ENCODE results near the gene BRAP. TPM values are rescaled to one million over a fixed set of nuclear protein-coding genes. Genes with fewer than 3 reads are reported as not detected.
"Not testable (repeated sequence)": the region's sequence is repeated elsewhere in the genome, so short reads cannot be mapped to it uniquely, and the experiment has no call there.

BRAP gene
- total RNA-seq, 1 donor from 2014 or later: 23.1 TPM

DNA sequence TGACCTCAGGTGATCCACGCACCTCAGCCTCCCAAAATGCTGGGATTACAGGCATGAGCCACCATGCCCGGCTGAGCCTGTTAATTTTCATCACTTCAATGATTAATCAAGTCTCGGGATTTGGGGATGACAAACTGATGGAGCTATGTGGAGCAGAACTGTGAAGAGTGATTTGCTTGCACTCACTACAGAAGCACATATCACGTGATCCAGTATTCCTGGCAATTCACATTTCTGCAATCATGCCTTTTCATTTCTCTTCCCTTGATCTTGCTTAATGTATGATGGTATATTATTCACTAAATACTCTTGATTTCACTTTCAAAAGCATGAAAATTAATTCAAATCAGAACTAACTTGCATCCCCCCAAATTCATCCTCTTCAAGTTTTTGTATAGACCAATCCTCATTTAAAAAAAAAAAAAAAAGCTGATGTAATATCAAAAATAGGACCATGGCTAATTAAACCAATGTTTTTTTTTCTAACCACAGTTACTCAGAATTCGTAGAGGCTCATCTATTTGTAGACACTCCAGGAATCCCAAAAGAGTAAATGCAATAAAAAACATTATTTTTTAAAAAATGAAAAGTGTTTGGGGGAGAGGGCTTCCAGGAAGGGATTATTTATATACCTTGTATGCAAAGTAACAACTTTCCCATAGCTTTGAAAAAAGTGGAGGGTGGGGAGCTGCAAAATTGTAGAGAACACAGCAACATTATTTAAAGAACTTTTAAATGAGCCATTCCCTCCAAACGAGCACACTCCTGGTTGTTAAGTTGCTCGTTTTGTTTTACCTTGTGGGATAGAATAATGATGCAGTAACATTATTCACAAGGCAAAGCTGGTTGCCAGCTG lies 79.6 kb downstream of the BRAP start:
- Mint-ChIP-seq H3K9me3 (ENCODE audit: low read depth) (no peaks in the 10 kb centered on the region), H3K27me3 (no peaks in the 10 kb centered on the region), H3K36me3 (ENCODE audit: insufficient read depth) (no peaks in the 10 kb centered on the region), H3K27ac (no peak overlapping the region), H3K4me3 (ENCODE audit: low read depth) (no peak overlapping the region), H3K4me1 (ENCODE audit: low read depth) (no peaks in the 10 kb centered on the region)
- no peak for DNase-seq (ENCODE audit: low spot score, unreplicated experiment)
- TF ChIP-seq, protein P1, sequence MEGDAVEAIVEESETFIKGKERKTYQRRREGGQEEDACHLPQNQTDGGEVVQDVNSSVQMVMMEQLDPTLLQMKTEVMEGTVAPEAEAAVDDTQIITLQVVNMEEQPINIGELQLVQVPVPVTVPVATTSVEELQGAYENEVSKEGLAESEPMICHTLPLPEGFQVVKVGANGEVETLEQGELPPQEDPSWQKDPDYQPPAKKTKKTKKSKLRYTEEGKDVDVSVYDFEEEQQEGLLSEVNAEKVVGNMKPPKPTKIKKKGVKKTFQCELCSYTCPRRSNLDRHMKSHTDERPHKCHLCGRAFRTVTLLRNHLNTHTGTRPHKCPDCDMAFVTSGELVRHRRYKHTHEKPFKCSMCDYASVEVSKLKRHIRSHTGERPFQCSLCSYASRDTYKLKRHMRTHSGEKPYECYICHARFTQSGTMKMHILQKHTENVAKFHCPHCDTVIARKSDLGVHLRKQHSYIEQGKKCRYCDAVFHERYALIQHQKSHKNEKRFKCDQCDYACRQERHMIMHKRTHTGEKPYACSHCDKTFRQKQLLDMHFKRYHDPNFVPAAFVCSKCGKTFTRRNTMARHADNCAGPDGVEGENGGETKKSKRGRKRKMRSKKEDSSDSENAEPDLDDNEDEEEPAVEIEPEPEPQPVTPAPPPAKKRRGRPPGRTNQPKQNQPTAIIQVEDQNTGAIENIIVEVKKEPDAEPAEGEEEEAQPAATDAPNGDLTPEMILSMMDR (IDR thresholded peaks at IDR 0.05; ENCODE audit: unreplicated experiment): no peak

DNA sequence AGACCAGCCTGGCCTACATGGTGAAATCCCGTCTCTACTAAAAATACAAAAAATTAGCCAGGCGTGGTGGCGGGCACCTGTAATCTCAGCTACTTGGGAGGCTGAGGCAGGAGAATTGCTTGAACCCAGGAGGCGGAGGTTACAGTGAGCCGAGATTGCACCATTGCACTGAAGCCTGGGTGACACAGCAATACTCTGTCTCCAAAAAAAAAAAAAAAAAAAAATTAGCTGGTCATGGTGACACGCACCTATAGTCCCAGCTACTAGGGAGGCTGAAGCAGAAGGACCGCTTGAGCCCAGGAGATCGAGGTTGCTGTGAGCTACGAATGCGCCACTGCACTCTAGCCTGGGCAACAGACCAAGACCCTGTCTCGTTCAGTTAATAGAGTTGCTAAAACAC lies 82.9 kb downstream of the BRAP start:
- H3K4me3 Mint-ChIP-seq (ENCODE audit: low read depth); H3K27me3 Mint-ChIP-seq; H3K27ac Mint-ChIP-seq; H3K4me1 Mint-ChIP-seq (ENCODE audit: low read depth); H3K9me3 Mint-ChIP-seq (ENCODE audit: low read depth); DNase-seq (ENCODE audit: low spot score, unreplicated experiment); H3K36me3 Mint-ChIP-seq (ENCODE audit: insufficient read depth): not testable (repeated sequence)

DNA sequence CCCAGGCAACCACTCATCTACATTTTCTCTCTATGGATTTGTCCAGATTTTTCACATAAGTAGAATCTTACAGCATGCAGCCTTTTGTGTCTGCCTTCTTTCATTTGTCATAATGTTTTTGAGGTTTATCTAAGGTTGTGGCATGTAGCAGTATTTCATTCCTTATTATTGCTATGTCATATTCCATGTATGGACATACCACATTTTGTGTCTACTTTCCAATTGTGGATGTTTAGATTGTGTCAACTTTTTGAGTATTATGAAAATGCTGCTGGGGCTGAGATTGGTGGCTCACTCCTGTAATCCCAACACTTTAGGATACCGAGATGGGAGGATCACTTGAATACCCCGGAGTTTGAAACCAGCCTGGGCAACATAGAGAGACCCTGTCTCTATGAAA lies 83.4 kb downstream of the BRAP start:
- TF ChIP-seq, protein P1 (IDR thresholded peaks at IDR 0.05; ENCODE audit: unreplicated experiment): no peak
- Mint-ChIP-seq H3K9me3 (ENCODE audit: low read depth) (no peaks in the 10 kb centered on the region), H3K36me3 (ENCODE audit: insufficient read depth) (no peaks in the 10 kb centered on the region), H3K4me1 (ENCODE audit: low read depth) (peaks cover 7% of the 10 kb centered on the region), H3K27ac (no peak overlapping the region), H3K27me3 (no peaks in the 10 kb centered on the region), H3K4me3 (ENCODE audit: low read depth) (no peak overlapping the region)
- DNase-seq (ENCODE audit: low spot score, unreplicated experiment): no peak

DNA sequence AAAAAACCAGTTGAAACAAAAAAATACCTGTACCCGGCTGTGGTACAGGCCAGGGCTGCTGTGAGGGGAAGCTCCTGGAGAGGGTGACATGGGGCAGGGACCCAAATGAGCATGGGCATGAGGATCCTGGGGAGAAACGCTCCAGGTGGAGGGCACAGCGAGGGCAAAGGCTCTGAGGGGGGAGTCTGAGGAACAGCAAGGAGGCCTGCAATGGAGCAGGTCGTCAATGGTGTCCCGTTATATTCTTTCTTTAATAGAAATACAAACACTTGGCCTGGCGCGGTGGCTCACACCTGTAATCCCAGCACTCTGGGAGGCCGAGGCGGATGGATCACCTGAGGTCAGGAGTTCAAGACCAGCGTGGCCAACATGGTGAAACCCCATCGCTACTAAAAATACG lies 84.8 kb downstream of the BRAP start:
- H3K4me3 Mint-ChIP-seq (ENCODE audit: low read depth); H3K36me3 Mint-ChIP-seq (ENCODE audit: insufficient read depth); H3K27ac Mint-ChIP-seq; DNase-seq (ENCODE audit: low spot score, unreplicated experiment); H3K9me3 Mint-ChIP-seq (ENCODE audit: low read depth); H3K27me3 Mint-ChIP-seq: not testable (repeated sequence)
- peaks cover 14% of the 10 kb centered on the region for H3K4me1 Mint-ChIP-seq (ENCODE audit: low read depth)

DNA sequence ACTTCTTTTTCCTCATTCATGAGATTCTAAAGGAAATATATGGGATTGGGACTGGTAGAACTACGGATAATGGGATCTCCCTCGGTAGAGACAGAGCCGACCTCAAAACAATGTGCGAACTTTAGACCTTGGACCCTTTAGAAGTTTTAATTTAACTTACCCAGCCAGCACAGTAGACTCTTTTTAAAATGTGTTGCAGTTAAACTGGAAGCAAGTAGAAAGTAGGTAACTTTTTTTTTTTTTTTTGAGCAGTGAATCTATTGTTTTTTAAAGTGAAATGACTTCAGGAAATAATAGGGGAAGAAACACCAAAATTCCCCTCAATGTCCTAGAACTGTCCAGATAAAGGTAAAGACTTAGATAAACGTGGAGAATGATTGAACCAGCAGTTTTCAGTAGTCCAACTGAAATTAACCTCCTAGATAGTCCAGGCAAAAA lies 85.5 kb downstream of the BRAP start:
- Mint-ChIP-seq H3K4me1 (ENCODE audit: low read depth) (peaks cover 17% of the 10 kb centered on the region), H3K27ac (peak overlapping the region; percentile 94), H3K36me3 (ENCODE audit: insufficient read depth) (no peaks in the 10 kb centered on the region), H3K27me3 (no peaks in the 10 kb centered on the region), H3K4me3 (ENCODE audit: low read depth) (peak overlapping the region; percentile 69), H3K9me3 (ENCODE audit: low read depth) (no peaks in the 10 kb centered on the region)
- no peak for DNase-seq (ENCODE audit: low spot score, unreplicated experiment)
- TF ChIP-seq, protein P1 (IDR thresholded peaks at IDR 0.05; ENCODE audit: unreplicated experiment): no peak

DNA sequence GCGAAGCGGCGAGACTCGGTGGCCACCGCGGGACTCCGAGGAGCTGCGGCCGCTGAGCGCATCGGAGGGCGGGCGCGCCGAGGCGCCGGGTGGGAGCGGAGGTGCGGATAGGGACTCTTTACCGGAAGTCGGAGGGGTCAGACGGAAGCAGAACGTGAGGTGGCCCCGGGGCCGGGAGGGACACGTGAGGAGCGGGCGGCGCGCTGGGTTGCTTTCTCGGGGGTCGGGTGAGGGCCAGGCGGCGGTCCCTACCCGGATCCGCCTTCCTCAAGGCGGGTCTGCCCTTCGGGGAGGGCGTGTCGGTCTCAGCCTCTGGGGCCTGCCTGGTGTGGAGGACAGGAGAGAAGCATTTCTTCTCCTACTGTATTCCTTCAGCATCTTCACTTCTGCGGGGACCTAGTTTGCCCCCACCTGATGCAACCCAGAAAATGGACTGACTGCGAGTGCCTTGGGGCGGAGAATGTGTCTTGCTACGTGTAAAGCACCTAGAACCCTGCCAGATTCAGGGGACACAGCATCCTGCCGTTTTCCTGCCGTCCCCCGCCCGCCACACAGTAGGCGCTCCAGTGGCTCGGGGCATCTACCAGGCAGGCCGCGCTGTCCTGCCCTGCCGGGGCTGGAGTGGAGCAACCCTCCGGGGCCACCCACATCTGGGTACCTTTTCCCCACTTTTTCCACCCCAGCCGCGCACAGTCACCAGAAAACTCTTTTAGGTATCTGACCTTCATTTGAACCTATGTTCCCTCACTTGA lies 86.1 kb downstream of the BRAP start:
- Mint-ChIP-seq H3K36me3 (ENCODE audit: insufficient read depth) (no peaks in the 10 kb centered on the region), H3K27me3 (no peaks in the 10 kb centered on the region), H3K9me3 (ENCODE audit: low read depth) (no peaks in the 10 kb centered on the region), H3K4me3 (ENCODE audit: low read depth) (peak overlapping the region; percentile 69), H3K4me1 (ENCODE audit: low read depth) (peaks cover 23% of the 10 kb centered on the region), H3K27ac (peak overlapping the region; percentile 94)
- TF ChIP-seq, protein P1 (IDR thresholded peaks at IDR 0.05; ENCODE audit: unreplicated experiment): no peak
- DNase-seq (ENCODE audit: low spot score, unreplicated experiment): peak; percentile 81
